Measurements from ENCODE around the gene AP2M1. TPM values are rescaled to one million over a fixed set of nuclear protein-coding genes. Genes with fewer than 3 reads are reported as not detected.

The AP2M1 gene
- total and polyA plus RNA-seq, 2 donors = 195 to 466 TPM

- H3K27ac ChIP-seq (ENCODE audit: low read depth) = no peak overlapping the region
- no peak for DNase-seq (ENCODE audit: extremely low spot score)
- H3K36me3 ChIP-seq (ENCODE audit: insufficient read depth) = no peaks in the 10 kb centered on the region
- WGBS = 1% methylated on average over 61 of the region's 61 CpGs
- peak overlapping the region; percentile 45 for H3K4me3 ChIP-seq (ENCODE audit: low read depth, low read length)
- peaks cover 4% of the 10 kb centered on the region for H3K4me1 ChIP-seq (ENCODE audit: insufficient read depth)
These were observed 55.5 kb downstream of the AP2M1 start for GRCh38 chr3:184230081-184230602.

GRCh38 chr3:184230603-184231528, 56.2 kb downstream of the AP2M1 start:
- peak overlapping the region; percentile 45 for H3K4me3 ChIP-seq (ENCODE audit: low read depth, low read length)
- WGBS = 5% methylated on average over 79 of the region's 79 CpGs
- H3K4me1 ChIP-seq (ENCODE audit: insufficient read depth) = peaks cover 4% of the 10 kb centered on the region
- no peak for DNase-seq (ENCODE audit: extremely low spot score)
- H3K27ac ChIP-seq (ENCODE audit: low read depth) = no peak overlapping the region
- H3K36me3 ChIP-seq (ENCODE audit: insufficient read depth) = no peaks in the 10 kb centered on the region

GRCh38 chr3:184231671-184232070, 57.0 kb downstream of the AP2M1 start:
- no peak overlapping the region for H3K4me3 ChIP-seq (ENCODE audit: low read depth, low read length)
- no peak overlapping the region for H3K27ac ChIP-seq (ENCODE audit: low read depth)
- H3K36me3 ChIP-seq (ENCODE audit: insufficient read depth) = no peaks in the 10 kb centered on the region
- peaks cover 4% of the 10 kb centered on the region for H3K4me1 ChIP-seq (ENCODE audit: insufficient read depth)
- DNase-seq (ENCODE audit: extremely low spot score) = no peak
- 60% methylated on average over 3 of the region's 3 CpGs for WGBS

- DNase-seq (ENCODE audit: extremely low spot score) = no peak
- 86% methylated on average over 23 of the region's 23 CpGs for WGBS
- Histone ChIP-seq H3K4me1 (ENCODE audit: insufficient read depth) (peaks cover 4% of the 10 kb centered on the region), H3K36me3 (ENCODE audit: insufficient read depth) (no peaks in the 10 kb centered on the region), H3K4me3 (ENCODE audit: low read depth, low read length) (no peak overlapping the region), H3K27ac (ENCODE audit: low read depth) (no peak overlapping the region)
These were observed 58.6 kb downstream of the AP2M1 start for GRCh38 chr3:184233127-184233843.

Other genes with a start within 250 kb of the AP2M1 start
- 47.5 TPM for gene ABCC5, start 157.0 kb upstream of the AP2M1 start, total RNA-seq
- 22.3 TPM for gene ABCC5, start 157.0 kb upstream of the AP2M1 start, polyA plus RNA-seq
- gene HTR3D, start 143.1 kb upstream of the AP2M1 start, total RNA-seq = not detected
- not detected for gene HTR3D, start 143.1 kb upstream of the AP2M1 start, polyA plus RNA-seq
- gene HTR3C, start 121.8 kb upstream of the AP2M1 start, total RNA-seq = not detected
- gene HTR3C, start 121.8 kb upstream of the AP2M1 start, polyA plus RNA-seq = 0.04 TPM
- not detected for gene HTR3E, start 77.8 kb upstream of the AP2M1 start, total RNA-seq
- not detected for gene HTR3E, start 77.8 kb upstream of the AP2M1 start, polyA plus RNA-seq
- gene EIF2B5, start 39.5 kb upstream of the AP2M1 start, total RNA-seq = 34.2 TPM
- 38.2 TPM for gene EIF2B5, start 39.5 kb upstream of the AP2M1 start, polyA plus RNA-seq
- gene DVL3, start 19.5 kb upstream of the AP2M1 start, total RNA-seq = 25.2 TPM
- 62.2 TPM for gene DVL3, start 19.5 kb upstream of the AP2M1 start, polyA plus RNA-seq
- gene ABCF3, start 11.3 kb downstream of the AP2M1 start, total RNA-seq = 27.4 TPM
- 38.8 TPM for gene ABCF3, start 11.3 kb downstream of the AP2M1 start, polyA plus RNA-seq
- 0.05 TPM for gene VWA5B2, start 54.7 kb downstream of the AP2M1 start, total RNA-seq
- 0.33 TPM for gene VWA5B2, start 54.7 kb downstream of the AP2M1 start, polyA plus RNA-seq
- 17.0 TPM for gene ALG3, start 74.1 kb downstream of the AP2M1 start, total RNA-seq
- gene ALG3, start 74.1 kb downstream of the AP2M1 start, polyA plus RNA-seq = 49.5 TPM
- gene EEF1AKMT4, start 74.8 kb downstream of the AP2M1 start, total RNA-seq = 1.7 TPM
- 2.6 TPM for gene EEF1AKMT4, start 74.8 kb downstream of the AP2M1 start, polyA plus RNA-seq
- gene CAMK2N2, start 86.7 kb downstream of the AP2M1 start, total RNA-seq = 0.26 TPM
- gene CAMK2N2, start 86.7 kb downstream of the AP2M1 start, polyA plus RNA-seq = 0.29 TPM
- not detected for gene ECE2, start 101.2 kb downstream of the AP2M1 start, total RNA-seq
- gene ECE2, start 101.2 kb downstream of the AP2M1 start, polyA plus RNA-seq = 0.49 TPM
- 121 TPM for gene PSMD2, start 124.4 kb downstream of the AP2M1 start, total RNA-seq
- gene PSMD2, start 124.4 kb downstream of the AP2M1 start, polyA plus RNA-seq = 205 TPM
- gene EIF4G1, start 139.8 kb downstream of the AP2M1 start, total RNA-seq = 117 TPM
- 224 TPM for gene EIF4G1, start 139.8 kb downstream of the AP2M1 start, polyA plus RNA-seq
- 15.9 TPM for gene FAM131A, start 162.7 kb downstream of the AP2M1 start, total RNA-seq
- gene FAM131A, start 162.7 kb downstream of the AP2M1 start, polyA plus RNA-seq = 31.0 TPM
- 4.7 TPM for gene CLCN2, start 186.8 kb downstream of the AP2M1 start, total RNA-seq
- gene CLCN2, start 186.8 kb downstream of the AP2M1 start, polyA plus RNA-seq = 4.8 TPM
- 45.9 TPM for gene POLR2H, start 186.9 kb downstream of the AP2M1 start, total RNA-seq
- 59.7 TPM for gene POLR2H, start 186.9 kb downstream of the AP2M1 start, polyA plus RNA-seq
- 0.32 TPM for gene THPO, start 203.4 kb downstream of the AP2M1 start, total RNA-seq
- 0.60 TPM for gene THPO, start 203.4 kb downstream of the AP2M1 start, polyA plus RNA-seq
- 9.1 TPM for gene CHRD, start 205.2 kb downstream of the AP2M1 start, total RNA-seq
- gene CHRD, start 205.2 kb downstream of the AP2M1 start, polyA plus RNA-seq = 11.5 TPM